ENCODE results near the gene SULT4A1.

DNA sequence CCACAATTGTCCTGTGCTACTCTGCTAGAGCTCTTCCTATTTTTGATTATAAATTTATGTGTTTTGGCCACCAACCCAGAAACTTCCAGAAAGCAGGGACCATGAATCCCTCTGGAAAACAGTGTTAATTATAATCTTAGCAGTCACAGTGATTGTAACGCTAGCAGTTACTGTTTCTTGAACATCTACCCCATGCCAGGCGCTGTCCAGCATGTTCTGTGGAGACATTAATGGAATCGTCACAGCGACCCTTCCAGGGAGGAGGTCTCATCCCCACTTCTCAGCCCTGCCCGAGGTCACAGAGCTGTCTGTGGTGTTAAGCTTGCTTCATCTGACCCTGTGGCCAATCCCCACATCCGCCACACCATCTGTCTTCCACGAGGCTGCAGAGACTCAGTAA is 43.4 kb upstream of the SULT4A1 start:
- TF ChIP-seq, protein P1, sequence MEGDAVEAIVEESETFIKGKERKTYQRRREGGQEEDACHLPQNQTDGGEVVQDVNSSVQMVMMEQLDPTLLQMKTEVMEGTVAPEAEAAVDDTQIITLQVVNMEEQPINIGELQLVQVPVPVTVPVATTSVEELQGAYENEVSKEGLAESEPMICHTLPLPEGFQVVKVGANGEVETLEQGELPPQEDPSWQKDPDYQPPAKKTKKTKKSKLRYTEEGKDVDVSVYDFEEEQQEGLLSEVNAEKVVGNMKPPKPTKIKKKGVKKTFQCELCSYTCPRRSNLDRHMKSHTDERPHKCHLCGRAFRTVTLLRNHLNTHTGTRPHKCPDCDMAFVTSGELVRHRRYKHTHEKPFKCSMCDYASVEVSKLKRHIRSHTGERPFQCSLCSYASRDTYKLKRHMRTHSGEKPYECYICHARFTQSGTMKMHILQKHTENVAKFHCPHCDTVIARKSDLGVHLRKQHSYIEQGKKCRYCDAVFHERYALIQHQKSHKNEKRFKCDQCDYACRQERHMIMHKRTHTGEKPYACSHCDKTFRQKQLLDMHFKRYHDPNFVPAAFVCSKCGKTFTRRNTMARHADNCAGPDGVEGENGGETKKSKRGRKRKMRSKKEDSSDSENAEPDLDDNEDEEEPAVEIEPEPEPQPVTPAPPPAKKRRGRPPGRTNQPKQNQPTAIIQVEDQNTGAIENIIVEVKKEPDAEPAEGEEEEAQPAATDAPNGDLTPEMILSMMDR (IDR thresholded peaks at IDR 0.05; ENCODE audit: insufficient read depth, low read length) = no peak
- TF ChIP-seq POLR2AphosphoS5 (IDR thresholded peaks at IDR 0.05; ENCODE audit: low read depth) (no peak), SPI1 (IDR thresholded peaks at IDR 0.05; ENCODE audit: borderline replicate concordance, low read depth) (no peak)
